ENCODE measurements around the gene ZMYM4.
A peak's percentile ranks its signal among the peaks of the same experiment; 100 is the strongest.

Gene ZMYM4

GRCh38 chr1:35406103-35406502 lies 137.6 kb downstream of the ZMYM4 start:
- no peak for DNase-seq (ENCODE audit: low spot score)

GRCh38 chr1:35407743-35408142 lies 139.2 kb downstream of the ZMYM4 start:
- no peak for DNase-seq (ENCODE audit: low spot score)

DNA sequence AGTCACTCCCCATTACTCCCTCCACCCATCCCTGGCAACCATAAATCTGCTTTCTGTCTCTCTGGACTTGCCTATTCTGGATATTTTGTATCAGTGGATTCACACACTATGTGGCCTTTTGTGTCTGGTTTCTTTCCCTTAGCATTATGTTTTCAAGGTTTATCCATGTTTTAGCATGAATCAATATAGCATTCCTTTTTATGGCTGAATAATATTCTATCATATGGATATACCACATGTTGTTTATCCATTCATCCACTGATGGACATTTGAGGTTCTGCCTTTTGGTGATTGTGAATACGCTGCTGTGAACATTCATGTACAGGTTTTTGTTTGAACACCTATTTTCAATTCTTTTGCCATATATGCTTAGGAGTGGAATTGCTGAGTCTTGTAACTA lies 140.4 kb downstream of the ZMYM4 start:
- DNase-seq (ENCODE audit: low spot score): no peak

DNA sequence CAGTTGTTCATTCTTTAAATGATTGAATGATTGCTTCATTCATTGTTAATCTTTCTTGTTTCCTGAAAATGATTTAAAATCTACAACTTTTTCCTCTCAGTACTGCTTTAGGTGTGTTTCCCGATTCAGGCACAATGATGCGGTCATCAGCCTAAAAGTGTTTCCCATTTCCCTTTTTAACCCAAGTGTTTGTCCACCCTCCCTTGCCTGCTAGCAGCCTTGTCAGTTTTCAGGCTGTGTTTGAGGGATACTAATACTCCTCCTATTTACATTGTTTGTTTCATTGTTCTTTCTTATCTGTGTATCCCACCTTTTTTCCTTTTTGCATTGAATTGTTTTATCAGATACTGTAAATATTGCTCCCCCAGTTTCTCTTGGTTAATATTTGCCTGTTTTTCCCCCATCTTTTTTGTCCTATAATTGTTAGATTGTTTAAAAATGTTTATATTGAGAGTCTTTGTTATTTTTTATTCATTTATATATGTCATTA lies 157.6 kb downstream of the ZMYM4 start:
- no peak for DNase-seq (ENCODE audit: low spot score)

GRCh38 chr1:35428360-35428759 lies 159.9 kb downstream of the ZMYM4 start:
- DNase-seq (ENCODE audit: low spot score): no peak

GRCh38 chr1:35430762-35431161 lies 162.3 kb downstream of the ZMYM4 start:
- no peak for DNase-seq (ENCODE audit: low spot score)

DNA sequence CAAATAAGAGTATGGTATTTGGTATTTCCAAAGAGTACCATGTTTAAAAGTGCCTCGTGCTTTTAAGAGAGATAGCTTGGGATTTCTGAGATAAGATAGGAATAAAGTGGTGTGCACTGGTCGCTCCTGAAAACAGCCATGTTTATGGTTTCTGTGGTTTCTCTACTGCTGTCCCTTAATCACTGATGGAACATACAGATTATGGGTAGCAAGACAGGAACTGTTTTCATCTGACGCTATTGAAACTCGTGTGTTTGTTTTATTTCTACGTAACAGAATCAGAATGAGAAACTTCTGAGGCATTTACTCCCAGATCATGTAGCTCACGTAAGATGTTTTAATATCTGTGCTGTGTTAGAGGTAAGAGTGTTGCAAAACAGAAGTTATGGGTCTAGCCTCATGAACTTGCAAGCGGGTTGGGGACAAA lies 162.7 kb downstream of the ZMYM4 start:
- DNase-seq (ENCODE audit: low spot score): no peak

GRCh38 chr1:35432231-35432630 lies 163.7 kb downstream of the ZMYM4 start:
- no peak for DNase-seq (ENCODE audit: low spot score)

DNA sequence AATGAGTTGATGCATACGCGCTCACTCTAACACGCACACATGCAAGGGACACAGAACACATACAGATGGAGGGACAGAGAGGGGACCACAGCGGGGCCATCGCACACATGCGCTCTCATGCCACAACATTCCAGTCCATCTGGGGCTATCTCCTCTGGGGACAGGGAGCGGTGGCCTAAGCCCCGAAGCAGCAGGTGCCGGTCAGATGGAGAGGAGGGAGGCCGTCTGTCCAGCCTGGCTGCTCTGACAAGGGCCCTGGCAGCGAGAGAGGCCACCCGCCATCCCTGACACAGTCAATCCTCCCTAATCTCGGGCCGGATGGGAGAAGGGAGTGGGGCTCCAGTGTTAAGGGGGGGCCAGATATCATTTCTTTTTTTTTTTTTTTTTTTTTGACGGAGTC lies 165.2 kb downstream of the ZMYM4 start:
- no peak for DNase-seq (ENCODE audit: low spot score)

- no peak for DNase-seq (ENCODE audit: low spot score)
Observed at GRCh38 chr1:35434703-35435102, 166.2 kb downstream of the ZMYM4 start.

GRCh38 chr1:35436078-35436477 lies 167.6 kb downstream of the ZMYM4 start:
- DNase-seq (ENCODE audit: low spot score): no peak

GRCh38 chr1:35437200-35437599 lies 168.7 kb downstream of the ZMYM4 start:
- no peak for DNase-seq (ENCODE audit: low spot score)

- DNase-seq (ENCODE audit: low spot score): no peak
Observed at GRCh38 chr1:35439626-35440025, 171.1 kb downstream of the ZMYM4 start.

- no peak for DNase-seq (ENCODE audit: low spot score)
Observed at GRCh38 chr1:35441926-35442579, 173.5 kb downstream of the ZMYM4 start.

GRCh38 chr1:35442734-35443133 lies 174.2 kb downstream of the ZMYM4 start:
- DNase-seq (ENCODE audit: low spot score): no peak

- no peak for DNase-seq (ENCODE audit: low spot score)
Observed at GRCh38 chr1:35443768-35444518, 175.4 kb downstream of the ZMYM4 start.

GRCh38 chr1:35444519-35444774 lies 175.9 kb downstream of the ZMYM4 start:
- no peak for DNase-seq (ENCODE audit: low spot score)

DNA sequence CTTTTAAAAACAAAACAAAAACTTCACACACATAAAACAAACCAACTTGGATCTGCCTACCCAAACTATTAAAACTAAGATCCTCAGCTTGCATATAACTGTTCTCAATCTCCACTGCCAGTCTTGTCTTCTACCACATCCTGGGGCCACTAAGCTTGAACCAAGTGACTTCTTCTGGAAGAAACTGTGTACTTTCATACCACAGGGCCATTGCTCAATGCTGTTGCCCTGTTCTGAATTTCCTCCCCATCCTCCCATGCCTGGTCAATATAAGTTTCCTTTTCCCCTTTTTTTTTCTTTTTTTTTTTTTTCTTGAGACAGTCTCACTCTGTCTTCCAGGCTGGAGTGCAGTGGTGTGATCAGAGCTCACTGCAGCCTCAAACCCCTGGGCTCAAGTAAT lies 178.8 kb downstream of the ZMYM4 start:
- DNase-seq (ENCODE audit: low spot score): no peak

- DNase-seq (ENCODE audit: low spot score): no peak
Observed at GRCh38 chr1:35448344-35448801, 179.9 kb downstream of the ZMYM4 start.

DNA sequence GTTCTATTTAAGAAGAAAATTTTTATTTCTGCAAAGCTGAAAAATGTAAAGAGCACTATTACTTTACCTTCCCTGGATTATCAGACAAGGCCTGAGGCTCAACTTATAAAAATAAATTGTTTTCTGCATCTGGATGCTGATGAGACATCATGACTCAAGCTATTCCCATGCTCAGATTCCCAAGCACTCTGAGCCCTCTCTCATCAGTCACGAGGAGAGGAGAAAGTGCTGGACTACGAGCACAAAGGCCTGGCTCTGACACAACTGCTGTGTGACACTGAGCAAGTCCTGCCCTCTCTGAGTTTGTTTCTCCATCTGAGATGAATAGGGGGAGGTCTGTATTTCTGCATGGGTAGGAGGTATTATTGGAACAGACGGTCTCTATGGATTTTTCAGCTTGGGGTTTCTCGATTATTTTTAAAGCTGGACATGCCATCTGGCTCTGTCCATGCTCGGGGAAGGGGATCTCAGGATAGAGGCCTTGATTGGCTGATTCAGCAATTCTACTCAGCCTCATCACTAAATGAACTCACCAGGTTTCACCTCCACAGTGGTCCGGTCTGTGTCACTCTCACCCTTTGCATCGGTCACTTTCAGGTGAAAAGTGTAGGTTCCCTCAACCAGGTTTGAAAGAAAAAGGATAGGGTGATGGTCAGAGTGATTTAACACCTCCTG lies 181.0 kb downstream of the ZMYM4 start:
- no peak for DNase-seq (ENCODE audit: low spot score)

- peak; percentile 50 for DNase-seq (ENCODE audit: low spot score)
Observed at GRCh38 chr1:35451125-35451528, 182.6 kb downstream of the ZMYM4 start.

DNA sequence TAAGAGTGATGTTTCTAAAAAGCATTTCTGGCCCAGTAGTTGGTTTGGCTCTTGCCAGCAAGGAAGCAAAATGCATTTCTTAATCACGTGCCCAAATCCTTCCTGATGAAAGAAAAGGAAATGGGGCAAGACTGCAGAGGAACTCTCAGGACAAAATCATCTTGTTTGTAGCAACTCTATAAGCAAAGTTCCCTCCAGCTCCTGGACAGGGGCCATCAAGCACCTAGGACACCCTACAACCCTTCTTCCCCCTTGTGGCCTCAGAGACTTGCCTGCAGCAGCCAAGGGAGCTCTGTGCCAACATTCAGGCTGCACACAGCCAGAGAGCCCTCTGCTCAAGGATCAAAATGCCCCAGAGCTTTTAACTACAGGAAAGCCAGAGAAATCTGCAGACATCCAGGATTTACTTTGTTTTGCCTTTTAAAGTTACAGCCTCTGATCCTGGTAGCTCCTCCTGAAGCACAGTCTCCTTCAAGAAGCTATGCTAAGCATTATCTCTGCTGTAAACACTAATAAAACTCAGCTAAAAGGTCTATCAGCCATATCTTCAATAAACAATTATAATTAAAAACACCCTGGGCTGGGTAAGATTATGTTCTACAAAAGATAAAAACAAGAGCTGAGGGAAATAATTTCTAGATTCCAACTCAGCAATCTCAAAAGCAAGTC lies 183.7 kb downstream of the ZMYM4 start:
- no peak for DNase-seq (ENCODE audit: low spot score)

- no peak for DNase-seq (ENCODE audit: low spot score)
Observed at GRCh38 chr1:35453031-35453430, 184.5 kb downstream of the ZMYM4 start.

Data from HuH-7.5 (cell line).